ENCODE data around the gene SAMD3.

GRCh38 chr6:130269969-130270635 lies 47.4 kb upstream of the SAMD3 start:
- TF ChIP-seq CTCF (IDR thresholded peaks at IDR 0.05; ENCODE audit: low read depth, low read length, poor library complexity, severe bottlenecking) (no peak), EZH2phosphoT487 (IDR thresholded peaks at IDR 0.05; ENCODE audit: borderline replicate concordance, low read length) (no peak)
